ENCODE data around the gene PLD3.
A peak's percentile ranks its signal among the peaks of the same experiment; 100 is the strongest.

Gene PLD3

DNA sequence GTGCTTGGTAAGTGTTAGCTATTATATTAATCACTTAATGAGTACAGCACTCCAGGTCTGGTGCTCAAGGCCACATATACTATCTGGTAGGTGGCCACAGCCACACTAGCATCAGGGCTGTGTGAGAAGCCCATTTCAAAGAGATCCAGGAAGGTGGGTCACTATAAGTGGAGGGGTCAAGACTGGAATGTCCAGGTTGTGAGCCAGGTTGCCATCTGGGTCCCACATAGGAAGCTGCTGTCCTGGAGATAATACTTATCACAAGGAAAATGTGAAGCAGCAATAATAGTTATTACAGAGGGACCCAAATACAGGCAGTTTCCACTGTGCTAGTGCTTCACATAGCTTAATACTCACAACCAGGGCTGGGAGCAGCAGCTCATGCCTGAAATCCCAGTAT, 13.4 kb upstream of the PLD3 start:
- DNase-seq: no peak

- no peak for DNase-seq
These were observed 12.5 kb upstream of the PLD3 start for GRCh38 chr19:40335855-40336600.

- no peak for DNase-seq
These were observed 11.9 kb upstream of the PLD3 start for GRCh38 chr19:40336601-40336900.

DNA sequence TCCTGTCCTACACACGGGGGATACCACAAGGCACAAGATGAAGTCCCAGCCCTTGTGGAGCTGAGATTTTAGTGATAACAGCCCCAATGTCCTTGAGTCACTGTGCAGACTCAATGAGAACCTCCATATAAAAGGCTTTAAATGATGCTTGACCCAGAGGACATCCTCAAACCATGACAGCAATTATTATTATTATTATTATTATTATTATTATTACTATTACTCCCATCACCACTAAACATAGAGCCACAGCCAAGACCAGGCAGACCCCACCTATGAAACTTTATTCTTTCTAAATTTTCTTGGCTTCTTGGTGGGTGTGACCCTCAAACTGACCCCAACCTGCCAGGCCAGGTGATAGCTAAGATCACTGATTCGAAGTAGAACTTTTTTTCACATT, 11.4 kb upstream of the PLD3 start:
- DNase-seq: no peak

GRCh38 chr19:40337594-40337993, 10.9 kb upstream of the PLD3 start:
- no peak for DNase-seq

GRCh38 chr19:40339018-40339728, 9.3 kb upstream of the PLD3 start:
- DNase-seq: no peak

DNA sequence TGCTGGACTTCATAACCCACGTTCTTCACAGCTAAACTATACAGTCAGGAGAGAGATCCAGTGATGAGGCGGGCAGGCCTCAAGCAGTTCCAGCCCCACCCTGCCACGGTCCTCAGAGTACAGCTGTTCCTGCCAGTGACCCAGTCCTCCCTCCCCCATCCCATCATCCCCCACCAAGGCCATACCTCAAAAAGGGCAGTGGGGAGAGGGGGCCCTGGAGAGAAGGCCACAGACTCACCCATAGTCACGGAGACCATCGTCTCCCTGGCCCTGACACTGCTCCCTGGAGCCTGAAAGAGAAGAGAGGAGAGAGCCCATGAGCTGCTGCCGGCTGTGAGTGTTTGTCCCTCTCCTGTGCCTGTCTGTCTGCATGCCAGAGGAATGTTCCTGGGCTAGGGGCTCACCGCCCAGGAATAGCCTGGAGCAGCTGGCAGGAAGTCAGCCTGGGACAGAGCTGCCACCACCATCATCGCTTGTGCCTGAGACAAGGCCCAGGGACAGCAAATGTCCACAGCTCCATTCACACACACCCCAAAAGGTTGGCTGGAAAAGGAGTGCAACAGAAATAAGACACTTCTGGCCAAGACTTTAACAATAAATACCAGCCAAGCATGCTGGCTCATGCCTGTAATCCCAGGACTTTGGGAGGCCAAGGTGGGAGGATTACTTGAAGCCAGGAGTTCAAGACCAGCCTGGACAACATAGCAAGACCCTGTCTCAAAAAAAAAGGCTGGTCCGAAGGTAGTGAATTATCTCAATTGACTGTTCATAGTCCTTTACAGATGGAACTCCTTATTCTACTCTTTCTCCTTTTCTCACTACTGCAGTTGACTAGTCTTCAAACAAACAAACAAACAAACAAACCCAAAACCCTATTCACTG, 6.7 kb upstream of the PLD3 start:
- DNase-seq: no peak

DNA sequence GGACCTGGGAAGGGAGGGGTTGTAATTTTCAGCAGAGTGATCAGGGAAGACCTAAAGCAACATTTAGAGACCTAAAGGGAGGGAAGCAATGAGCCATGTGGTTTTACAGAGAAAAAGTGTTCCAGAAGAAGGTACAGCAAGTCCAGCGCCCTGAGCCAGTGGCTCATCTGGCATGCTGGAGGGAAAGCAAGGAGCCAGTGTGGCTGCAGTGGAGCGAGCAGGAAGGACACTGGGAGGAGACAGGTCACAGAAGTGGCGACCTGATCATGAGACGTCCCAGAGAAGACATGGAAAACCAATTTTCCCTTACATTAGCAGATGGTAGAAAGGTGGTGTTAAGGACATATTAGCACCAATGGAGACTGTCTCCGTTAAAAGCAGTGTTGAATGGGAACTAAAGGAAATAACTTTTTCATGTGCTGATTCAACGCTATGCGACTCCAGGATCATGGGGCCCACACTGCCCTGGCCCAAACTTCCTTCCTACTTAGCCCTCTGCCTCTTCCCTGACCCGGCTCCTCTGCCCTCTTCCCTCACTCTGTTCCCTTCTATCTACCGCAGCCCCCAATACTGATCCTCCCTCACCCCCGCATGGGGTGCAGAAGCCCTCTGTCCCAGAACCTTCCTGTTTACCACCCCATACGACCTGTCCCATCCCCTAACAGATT, 5.7 kb upstream of the PLD3 start:
- no peak for DNase-seq

- no peak for DNase-seq
These were observed 4.1 kb upstream of the PLD3 start for GRCh38 chr19:40344422-40344821.

GRCh38 chr19:40348961-40349507, 539 bp downstream of the PLD3 start:
- DNase-seq: peak; percentile 18

DNA sequence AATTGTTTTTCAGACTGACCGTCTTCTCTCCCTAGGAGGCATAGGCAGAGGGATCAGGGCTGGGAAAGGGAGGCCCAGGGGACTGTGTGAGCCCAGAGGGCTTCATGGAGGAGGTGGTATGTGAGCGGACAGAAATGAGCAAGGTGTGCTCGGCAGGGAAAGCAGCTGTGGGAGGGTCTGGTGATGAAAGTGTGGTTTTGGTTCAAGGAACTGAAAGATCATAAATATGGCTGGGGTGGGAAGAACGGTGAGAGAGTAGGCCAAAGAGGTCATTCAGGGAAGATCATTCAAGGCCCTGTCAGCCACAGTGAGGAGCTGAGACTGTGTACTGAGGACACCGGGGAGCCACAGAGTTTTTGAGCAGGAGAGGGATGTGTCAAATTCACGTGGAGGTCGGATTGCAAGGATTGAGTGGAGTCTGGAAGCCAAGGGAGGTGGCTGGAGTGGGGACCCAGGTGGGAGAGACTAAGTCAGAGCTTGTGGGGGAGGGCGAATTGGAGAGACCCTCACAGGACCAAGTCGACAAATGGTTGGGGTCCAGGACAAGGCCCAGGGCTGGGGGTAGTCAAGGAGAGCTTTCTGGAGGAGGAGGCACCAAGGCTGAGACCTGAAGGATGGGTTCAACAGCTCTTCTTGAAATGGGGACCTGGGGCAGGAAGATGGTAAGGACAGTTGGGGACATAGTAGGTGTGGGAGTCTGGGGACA, 7.6 kb downstream of the PLD3 start:
- no peak for DNase-seq

GRCh38 chr19:40356681-40357595, 8.4 kb downstream of the PLD3 start:
- DNase-seq: no peak

- no peak for DNase-seq
These were observed 9.1 kb downstream of the PLD3 start for GRCh38 chr19:40357640-40358039.

DNA sequence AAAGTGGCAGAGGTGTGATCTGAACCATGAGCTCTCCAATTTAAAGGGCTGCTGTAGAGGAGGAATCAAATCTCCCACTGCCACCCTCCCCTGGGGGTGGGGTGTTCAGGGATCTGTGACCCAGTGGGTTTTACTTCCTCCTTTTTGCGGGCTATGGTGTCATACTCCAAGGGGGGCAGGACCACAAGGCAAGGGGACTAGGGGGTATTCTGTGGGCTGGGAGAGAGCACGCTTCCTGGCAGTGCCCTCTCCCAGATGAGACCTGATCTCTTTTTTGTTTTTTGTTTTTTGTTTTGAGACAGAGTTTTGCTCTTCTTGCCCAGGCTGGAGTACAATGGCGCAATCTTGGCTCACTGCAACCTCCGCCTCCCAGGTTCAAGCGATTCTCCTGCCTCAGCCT, 10.3 kb downstream of the PLD3 start:
- no peak for DNase-seq

GRCh38 chr19:40360020-40360707, 11.7 kb downstream of the PLD3 start:
- DNase-seq: no peak

GRCh38 chr19:40360708-40361241, 12.3 kb downstream of the PLD3 start:
- no peak for DNase-seq

GRCh38 chr19:40362160-40362559, 13.7 kb downstream of the PLD3 start:
- DNase-seq: no peak

GRCh38 chr19:40363069-40363468, 14.6 kb downstream of the PLD3 start:
- DNase-seq: peak; percentile 14

DNA sequence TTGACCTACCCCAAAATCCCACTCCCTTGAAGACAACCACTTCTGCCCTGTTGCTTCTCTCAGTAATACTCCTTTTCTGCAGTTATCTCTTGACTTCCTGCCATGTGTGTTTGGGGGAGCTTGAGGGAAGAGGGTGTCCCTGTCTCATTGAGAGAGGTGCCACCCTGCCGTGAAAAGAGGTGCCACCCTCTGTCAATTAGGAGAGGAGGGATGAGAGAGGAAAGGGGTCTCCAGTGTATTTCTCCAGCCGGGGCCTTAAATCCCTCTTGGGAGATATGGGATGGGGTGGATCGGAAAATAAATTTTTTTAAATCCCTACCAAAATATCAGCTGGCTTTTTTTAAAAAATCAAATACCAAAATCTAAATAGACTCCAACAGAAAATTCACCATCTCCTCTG, 16.5 kb downstream of the PLD3 start:
- DNase-seq: no peak

Measured in activated CD4-positive, alpha-beta T cell treated with anti-CD3 and anti-CD28 coated beads, Interleukin-10, Interleukin-2, amounts not matched to agents 100 ng/mL and 50 ng/mL, durations not matched to agents 16 hours and 8 hours (primary cell).